Stimulated activated CD8-positive, alpha-beta memory T cell treated with anti-CD3 and anti-CD28 coated beads, Interleukin-7, amount 100 ng/mL, for 24 hours (primary cell): ENCODE results near the gene TBX1.

ENCODE experiments used
- DNase-seq: peaks from one replicate; pipeline ENCODE4 v3.0.0-alpha.2; 2020; ENCODE audit warnings: low read depth

Gene TBX1

DNA sequence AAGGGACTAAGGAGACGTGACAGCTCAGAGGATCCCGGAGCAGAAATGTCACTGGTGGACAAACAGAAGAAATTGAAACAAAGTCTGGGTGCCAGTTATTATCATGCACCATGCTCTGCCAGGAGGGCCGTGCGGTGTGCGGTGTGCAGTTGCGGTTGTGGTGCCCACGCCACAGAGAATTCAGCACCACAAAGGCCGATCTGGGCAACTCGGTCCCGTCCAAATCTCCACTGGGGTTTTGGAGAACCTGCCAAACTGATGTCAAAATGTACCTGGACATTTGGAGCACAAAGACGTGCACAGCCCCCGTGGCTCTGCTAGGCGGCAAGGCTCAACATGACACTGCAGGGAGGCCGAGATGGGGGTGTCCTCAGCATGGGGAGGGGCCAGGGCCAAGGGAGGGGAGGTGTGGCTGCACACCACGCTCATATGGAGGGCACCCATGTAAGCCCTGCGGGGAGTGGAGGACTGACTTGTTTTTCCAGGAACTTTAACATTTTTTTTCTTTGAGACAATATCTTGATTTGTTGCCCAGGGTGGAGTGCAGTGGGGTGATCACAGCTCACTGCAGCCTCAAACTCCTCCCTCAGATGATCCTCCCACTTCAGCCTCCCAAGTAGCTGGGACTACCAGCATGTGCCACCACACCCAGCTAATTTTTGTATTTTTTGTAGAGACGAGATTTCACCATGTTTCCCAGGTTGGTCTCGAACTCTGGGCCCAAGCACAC is 54.7 kb downstream of the TBX1 start:
- DNase-seq, result no peak

DNA sequence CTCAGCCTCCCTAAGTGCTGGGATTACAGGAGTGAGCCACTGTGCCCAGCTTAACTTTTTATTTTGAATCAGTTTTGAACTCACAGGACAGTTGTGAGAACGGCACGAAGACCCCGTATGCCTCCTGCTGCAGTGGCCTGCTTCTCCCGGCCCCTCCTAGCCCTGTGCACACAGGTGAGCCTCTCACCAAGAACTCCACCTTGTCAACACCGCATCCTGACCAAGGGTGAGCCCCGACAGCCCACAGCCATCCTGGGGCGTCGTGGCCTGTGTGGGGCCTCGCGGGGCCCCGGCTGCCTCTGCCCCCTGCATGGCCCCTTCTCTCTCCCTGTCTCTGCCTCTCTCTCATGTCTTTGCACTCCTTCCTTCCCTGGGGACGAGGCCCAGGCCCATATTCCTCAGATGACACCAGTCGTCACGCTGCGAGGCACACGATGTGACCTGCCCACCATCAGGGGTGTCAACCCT is 55.3 kb downstream of the TBX1 start:
- DNase-seq, result no peak

DNA sequence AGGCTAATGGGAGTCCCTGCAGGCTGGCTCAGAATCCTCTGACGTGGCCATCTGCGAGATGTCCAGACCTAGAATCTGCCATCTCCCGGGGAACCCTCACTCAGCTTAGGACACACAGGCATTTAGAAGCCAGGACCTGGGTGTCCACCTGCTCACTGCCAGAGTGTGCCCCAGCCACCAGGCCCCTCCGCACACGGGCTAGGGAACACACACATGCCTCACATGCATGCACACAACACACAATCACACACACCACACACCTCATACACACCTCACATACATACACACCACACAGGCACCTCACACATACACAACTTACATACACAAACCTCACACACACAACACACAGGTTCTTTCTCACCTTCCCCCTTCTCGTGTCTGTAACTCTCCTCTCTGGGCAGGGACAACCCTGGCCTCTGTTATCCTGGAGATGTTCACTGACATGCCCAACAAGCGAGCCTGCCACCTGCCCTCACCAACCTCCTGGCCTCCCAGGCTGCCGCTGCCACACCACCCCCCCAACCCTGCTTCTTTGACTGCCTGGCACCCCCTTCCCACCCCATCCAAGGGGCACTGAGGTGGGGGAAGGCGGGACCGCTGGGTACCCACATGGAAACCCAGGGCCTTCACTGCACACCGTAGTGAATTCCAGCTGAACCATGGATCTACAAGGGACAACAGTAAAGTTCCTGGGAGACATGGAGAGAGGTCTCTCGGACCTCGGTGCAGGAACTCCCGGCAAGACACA is 56.0 kb downstream of the TBX1 start:
- no peak for DNase-seq
